Endothelial cell of umbilical vein (primary cell): Measurements from ENCODE around the gene AZU1. TPM values are rescaled to one million over a fixed set of nuclear protein-coding genes. Genes with fewer than 3 reads are reported as not detected.

Source experiments
- BruUV-seq: library from RNA; stranded (reverse); fragments of 400-500 nt; replicated peaks from 2 replicates; lab custom pipeline; 2021; lab: Mats Ljungman, UMichigan
- CTCF ChIA-PET: fragments of 300-600, 350-600 bp; sonication (Branson Sonifier 250); formaldehyde crosslinking; loops from one replicate; lab custom pipeline; 2021; ENCODE audit warnings: antibody characterized with exemption, inconsistent platforms; lab: Charles Lee
- POLR2A ChIA-PET: fragments of 300-600, 350-600 bp; sonication (Branson Sonifier 250); formaldehyde crosslinking; loops from one replicate; lab custom pipeline; 2021; ENCODE audit warnings: antibody characterized with exemption, inconsistent platforms; lab: Charles Lee
- DNase-seq: peaks from one replicate; pipeline ENCODE4 v3.0.0-alpha.2; 2011; ENCODE audit warnings: low read depth, low spot score
- FAIRE-seq: peaks from 2 replicates; lab custom pipeline; 2011; peaks lifted over from hg19 to GRCh38; lab: Jason Lieb, UNC
- H2AFZ ChIP-seq: 2 replicates; pipeline ENCODE4 v1.6.0; 2012; ENCODE audit warnings: low read depth, low read length, control low read depth, inconsistent platforms
- H3K27ac ChIP-seq: 2 replicates; pipeline ENCODE4 v1.5.1; 2011; ENCODE audit warnings: low read depth, mild to moderate bottlenecking, control low read depth, low read length, moderate library complexity; ENCODE audit not compliant: insufficient read depth
- H3K27me3 ChIP-seq, 2 experiments: 2 replicates each; pipeline versions ENCODE4 v1.6.0 to v1.6.1; 2011; ENCODE audit warnings: low read length in 2 of 2, mixed read lengths in 1 of 2; ENCODE audit not compliant: control insufficient read depth in 2 of 2, insufficient read depth in 2 of 2
- H3K36me3 ChIP-seq, 2 experiments: 2 replicates in 1 of 2; 3 replicates in 1 of 2; pipeline ENCODE4 v1.5.1; 2011; ENCODE audit warnings: low read length in 2 of 2, mild to moderate bottlenecking in 1 of 2, moderate library complexity in 1 of 2; ENCODE audit not compliant: control insufficient read depth in 2 of 2, insufficient read depth in 2 of 2; ENCODE audit errors: extremely low read depth in 1 of 2
- H3K4me1 ChIP-seq: 3 replicates; pipeline ENCODE4 v1.5.1; 2011; ENCODE audit warnings: mild to moderate bottlenecking, low read length; ENCODE audit not compliant: control insufficient read depth, insufficient read depth; ENCODE audit errors: extremely low read depth
- H3K4me2 ChIP-seq: 2 replicates; pipeline ENCODE4 v1.6.1; 2011; ENCODE audit warnings: low read length, control low read depth, mixed read lengths; ENCODE audit not compliant: insufficient read depth
- H3K4me3 ChIP-seq, 3 experiments: fragments of 200-600 bp in 1 of 3; sonication (generic), shearing (Covaris generic) in 1 of 3; replicated peaks in 1 of 3; 2 replicates each; pipeline ENCODE4 v1.5.1; 2011 to 2016; ENCODE audit warnings: control low read depth in 3 of 3, low read length in 3 of 3, mild to moderate bottlenecking in 2 of 3, inconsistent platforms in 1 of 3, low read depth in 1 of 3, moderate library complexity in 1 of 3; ENCODE audit not compliant: insufficient read depth in 1 of 3
- H3K79me2 ChIP-seq: 2 replicates; pipeline ENCODE4 v1.6.0; 2012; ENCODE audit warnings: low read length, inconsistent platforms; ENCODE audit not compliant: control insufficient read depth, insufficient read depth
- H3K9ac ChIP-seq: replicated peaks from 2 replicates; pipeline ENCODE3; 2011; ENCODE audit warnings: low read length, control low read depth; ENCODE audit not compliant: insufficient read depth; ENCODE audit errors: extremely low read depth
- H3K9me1 ChIP-seq: replicated peaks from 3 replicates; pipeline ENCODE4 v1.6.0; 2011; ENCODE audit warnings: mild to moderate bottlenecking, low read length; ENCODE audit not compliant: control insufficient read depth, insufficient read depth; ENCODE audit errors: extremely low read depth
- H3K9me3 ChIP-seq: replicated peaks from 2 replicates; pipeline ENCODE4 v1.5.1; 2012; ENCODE audit warnings: low read length, inconsistent platforms; ENCODE audit not compliant: control insufficient read depth, insufficient read depth
- H4K20me1 ChIP-seq: replicated peaks from 2 replicates; pipeline ENCODE3; 2011; ENCODE audit warnings: mild to moderate bottlenecking, low read length; ENCODE audit not compliant: control insufficient read depth, insufficient read depth; ENCODE audit errors: extremely low read depth
- CTCF ChIP-seq, 2 donors: IDR thresholded peaks; 1 replicate in 1 of 2; 2 replicates in 1 of 2; pipeline ENCODE4 v1.5.1; 2011; ENCODE audit warnings: low read length in 2 of 2, mild to moderate bottlenecking in 2 of 2, moderate library complexity in 2 of 2, control low read depth in 1 of 2, inconsistent platforms in 1 of 2, low read depth in 1 of 2; ENCODE audit not compliant: insufficient read depth in 1 of 2; ENCODE audit errors: extremely low read depth in 1 of 2
- EZH2 ChIP-seq: IDR thresholded peaks from 2 replicates; pipeline ENCODE4 v1.6.1; 2012; ENCODE audit warnings: borderline replicate concordance, low read depth, mild to moderate bottlenecking, moderate library complexity, low read length, inconsistent platforms; ENCODE audit not compliant: severe bottlenecking
- FOS ChIP-seq: IDR thresholded peaks from 2 replicates; pipeline ENCODE4 v1.6.1; 2011; ENCODE audit warnings: mild to moderate bottlenecking, low read length, moderate library complexity, borderline replicate concordance; ENCODE audit not compliant: insufficient read depth
- GATA2 ChIP-seq: IDR thresholded peaks from 2 replicates; pipeline ENCODE4 v1.7.0; 2011; ENCODE audit warnings: low read depth, mild to moderate bottlenecking, moderate library complexity, mixed read lengths, low read length; ENCODE audit not compliant: insufficient read length, insufficient read depth
- JUN ChIP-seq: IDR thresholded peaks from 2 replicates; pipeline ENCODE4 v1.6.1; 2011; ENCODE audit warnings: borderline replicate concordance, low read depth; ENCODE audit not compliant: insufficient read length, insufficient read depth
- MAX ChIP-seq: IDR thresholded peaks from 2 replicates; pipeline ENCODE4 v1.6.1; 2011; ENCODE audit not compliant: insufficient read depth, insufficient read length
- MYC ChIP-seq: IDR thresholded peaks from one replicate; pipeline ENCODE4 v1.6.1; 2011; ENCODE audit warnings: mild to moderate bottlenecking, low read depth, low read length
- POLR2A ChIP-seq: IDR thresholded peaks from 2 replicates; pipeline ENCODE4 v1.6.1; 2012; ENCODE audit warnings: low read depth, mild to moderate bottlenecking, control low read depth, low read length
- POLR2AphosphoS5 ChIP-seq: IDR thresholded peaks from 2 replicates; pipeline ENCODE4 v1.6.1; 2012; ENCODE audit warnings: low read depth, mild to moderate bottlenecking, control low read depth, low read length, moderate library complexity; ENCODE audit not compliant: insufficient read depth
- dilution Hi-C: fragments of 300-500 bp; cut with MboI; formaldehyde crosslinking; loops from one replicate; pipeline ENCODE4 v1.15.0; 2019; ENCODE audit warnings: low sequenced_read_pairs; ENCODE audit not compliant: extremely low pct_ligation_motif_present
- intact Hi-C: fragments of 100-400 bp; cut with micrococcal nuclease; formaldehyde crosslinking; loops from one replicate; pipeline ENCODE4 v1.10.0; 2022
- polyA plus RNA-seq, 4 experiments: library from polyadenylated mRNA; depleted of rRNA in 3 of 4; stranded (reverse) in 3 of 4; unstranded in 1 of 4; fragments of >200 nt; gene quantifications; 2 replicates each; pipeline versions ENCODE4 v1.2.1 to v1.2.3, GENCODE V29; 2011 to 2012; ENCODE audit warnings: missing spikeins in 1 of 4
- total RNA-seq: library from RNA; stranded (reverse); gene quantifications from 2 replicates; pipeline ENCODE4 v1.2.3, GENCODE V29; 2021

Gene AZU1
- total and polyA plus RNA-seq, 2 donors (not counting 3 experiments of a cell fraction or from before 2014, with no cell fraction given) = 0.12 TPM; not detected in 1

GRCh38 chr19:858868-859843 is 31.5 kb downstream of the AZU1 start, which contains the start of gene CFD:
CFD (plus strand) TSS chr19:859664; CDS start chr19:859690, 26 bp downstream.
- H3K9me1 ChIP-seq = no peaks in the 10 kb centered on the region
- CTCF ChIA-PET = interaction anchor here (1.1 to 2.2 kb wide), 2 partner anchors 11 to 125 kb away, joined by 3 to 9 read pairs; partner anchors contain the start of gene WDR18
- no peaks in the 10 kb centered on the region for H4K20me1 ChIP-seq
- H3K4me2 ChIP-seq = peak within 1 kb of the TSS; percentile 1
- TF ChIP-seq EZH2 = no peak
- BruUV-seq = no TSS peak
- no peak within 1 kb of the TSS for H3K9ac ChIP-seq
- no peaks in the 10 kb centered on the region for H3K4me1 ChIP-seq
- no peaks in the 10 kb centered on the region for H3K9me3 ChIP-seq
- no peaks in the 10 kb centered on the region for H3K36me3 ChIP-seq
- DNase-seq = no peak
- H3K27me3 ChIP-seq = peaks cover 0 to 2% of the 10 kb centered on the region in 2 experiments
- intact Hi-C loops = no loop called here
- no peaks in the 10 kb centered on the region for H3K79me2 ChIP-seq
- H3K4me3 ChIP-seq = no peak within 1 kb of the TSS
- H2AFZ ChIP-seq = peak within 1 kb of the TSS; percentile 1
- FAIRE-seq = no peak
- dilution Hi-C loops = no loop called here
- no peak within 1 kb of the TSS for H3K27ac ChIP-seq
- POLR2A ChIA-PET = no interaction called here

DNA sequence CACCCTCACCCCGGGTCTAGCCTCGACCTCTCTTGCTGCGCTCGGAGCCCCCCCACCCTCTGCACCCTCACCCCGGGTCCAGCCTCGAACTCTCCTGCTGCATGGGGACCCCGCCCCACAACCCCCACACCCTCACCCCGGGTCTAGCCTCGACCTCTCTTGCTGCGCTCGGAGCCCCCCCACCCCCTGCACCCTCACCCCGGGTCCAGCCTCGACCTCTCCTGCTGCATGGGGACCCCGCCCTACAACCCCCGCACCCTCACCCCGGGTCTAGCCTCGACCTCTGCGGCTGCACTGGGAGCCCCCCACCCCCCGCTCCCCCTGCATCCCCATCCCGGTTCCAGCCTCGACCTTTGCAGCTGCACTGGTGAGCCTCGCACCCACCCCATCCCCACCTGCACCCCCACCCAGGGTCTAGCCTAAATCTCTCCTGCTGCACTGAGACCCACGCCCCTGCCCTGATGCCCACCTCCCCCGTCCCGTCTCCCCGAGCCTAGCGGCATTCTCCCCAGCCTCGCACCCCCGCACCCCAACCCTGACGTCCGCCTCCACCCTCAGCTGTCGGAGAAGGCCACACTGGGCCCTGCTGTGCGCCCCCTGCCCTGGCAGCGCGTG is 33.6 kb downstream of the AZU1 start:
- CTCF ChIA-PET = no interaction called here
- no peaks in the 10 kb centered on the region for H3K36me3 ChIP-seq
- intact Hi-C loops (no loop called here), dilution Hi-C loops (no loop called here)
- no peak overlapping the region for H3K27ac ChIP-seq
- FAIRE-seq (no peak), DNase-seq (no peak)
- H3K9me1 ChIP-seq = no peaks in the 10 kb centered on the region
- no peak overlapping the region for H2AFZ ChIP-seq
- no peaks in the 10 kb centered on the region for H3K9me3 ChIP-seq
- no peak overlapping the region for H3K9ac ChIP-seq
- TF ChIP-seq POLR2AphosphoS5 (no peak), FOS (no peak), GATA2 (no peak), POLR2A (no peak), JUN (no peak), MAX (no peak), EZH2 (no peak), CTCF (IDR thresholded peaks at IDR 0.05; ENCODE audit: extremely low read depth in 1 of 2, insufficient read depth in 1 of 2, low read depth in 1 of 2, low read length in 2 of 2) (no peak), MYC (no peak)
- no peak overlapping the region for H3K4me2 ChIP-seq
- no peaks in the 10 kb centered on the region for H3K79me2 ChIP-seq
- POLR2A ChIA-PET = no interaction called here
- no peaks in the 10 kb centered on the region for H3K4me1 ChIP-seq
- BruUV-seq = no TSS peak
- H4K20me1 ChIP-seq = no peaks in the 10 kb centered on the region
- H3K4me3 ChIP-seq = no peak overlapping the region
- H3K27me3 ChIP-seq = peaks cover 0 to 2% of the 10 kb centered on the region in 2 experiments
